Endothelial cell of umbilical vein (primary cell): ENCODE measurements around the gene GOLGA8J. TPM values are rescaled to one million over a fixed set of nuclear protein-coding genes. Genes with fewer than 3 reads are reported as not detected.

Experiments
- BruUV-seq: library from RNA; stranded (reverse); fragments of 400-500 nt; replicated peaks from 2 replicates; lab custom pipeline; 2021; lab: Mats Ljungman, UMichigan
- CTCF ChIA-PET: fragments of 300-600, 350-600 bp; sonication (Branson Sonifier 250); formaldehyde crosslinking; loops from one replicate; lab custom pipeline; 2021; ENCODE audit warnings: antibody characterized with exemption, inconsistent platforms; lab: Charles Lee
- POLR2A ChIA-PET: fragments of 300-600, 350-600 bp; sonication (Branson Sonifier 250); formaldehyde crosslinking; loops from one replicate; lab custom pipeline; 2021; ENCODE audit warnings: antibody characterized with exemption, inconsistent platforms; lab: Charles Lee
- DNase-seq: peaks from one replicate; pipeline ENCODE4 v3.0.0-alpha.2; 2011; ENCODE audit warnings: low read depth, low spot score
- FAIRE-seq: peaks from 2 replicates; lab custom pipeline; 2011; peaks lifted over from hg19 to GRCh38; lab: Jason Lieb, UNC
- H2AFZ ChIP-seq: 2 replicates; pipeline ENCODE4 v1.6.0; 2012; ENCODE audit warnings: low read depth, low read length, control low read depth, inconsistent platforms
- H3K27ac ChIP-seq: 2 replicates; pipeline ENCODE4 v1.5.1; 2011; ENCODE audit warnings: low read depth, mild to moderate bottlenecking, control low read depth, low read length, moderate library complexity; ENCODE audit not compliant: insufficient read depth
- H3K27me3 ChIP-seq, 2 experiments: 2 replicates each; pipeline versions ENCODE4 v1.6.0 to v1.6.1; 2011; ENCODE audit warnings: low read length in 2 of 2, mixed read lengths in 1 of 2; ENCODE audit not compliant: control insufficient read depth in 2 of 2, insufficient read depth in 2 of 2
- H3K36me3 ChIP-seq, 2 experiments: 2 replicates in 1 of 2; 3 replicates in 1 of 2; pipeline ENCODE4 v1.5.1; 2011; ENCODE audit warnings: low read length in 2 of 2, mild to moderate bottlenecking in 1 of 2, moderate library complexity in 1 of 2; ENCODE audit not compliant: control insufficient read depth in 2 of 2, insufficient read depth in 2 of 2; ENCODE audit errors: extremely low read depth in 1 of 2
- H3K4me1 ChIP-seq: 3 replicates; pipeline ENCODE4 v1.5.1; 2011; ENCODE audit warnings: mild to moderate bottlenecking, low read length; ENCODE audit not compliant: control insufficient read depth, insufficient read depth; ENCODE audit errors: extremely low read depth
- H3K4me2 ChIP-seq: 2 replicates; pipeline ENCODE4 v1.6.1; 2011; ENCODE audit warnings: low read length, control low read depth, mixed read lengths; ENCODE audit not compliant: insufficient read depth
- H3K4me3 ChIP-seq, 3 experiments: fragments of 200-600 bp in 1 of 3; sonication (generic), shearing (Covaris generic) in 1 of 3; replicated peaks in 1 of 3; 2 replicates each; pipeline ENCODE4 v1.5.1; 2011 to 2016; ENCODE audit warnings: control low read depth in 3 of 3, low read length in 3 of 3, mild to moderate bottlenecking in 2 of 3, inconsistent platforms in 1 of 3, low read depth in 1 of 3, moderate library complexity in 1 of 3; ENCODE audit not compliant: insufficient read depth in 1 of 3
- H3K79me2 ChIP-seq: 2 replicates; pipeline ENCODE4 v1.6.0; 2012; ENCODE audit warnings: low read length, inconsistent platforms; ENCODE audit not compliant: control insufficient read depth, insufficient read depth
- H3K9ac ChIP-seq: replicated peaks from 2 replicates; pipeline ENCODE3; 2011; ENCODE audit warnings: low read length, control low read depth; ENCODE audit not compliant: insufficient read depth; ENCODE audit errors: extremely low read depth
- H3K9me1 ChIP-seq: replicated peaks from 3 replicates; pipeline ENCODE4 v1.6.0; 2011; ENCODE audit warnings: mild to moderate bottlenecking, low read length; ENCODE audit not compliant: control insufficient read depth, insufficient read depth; ENCODE audit errors: extremely low read depth
- H3K9me3 ChIP-seq: replicated peaks from 2 replicates; pipeline ENCODE4 v1.5.1; 2012; ENCODE audit warnings: low read length, inconsistent platforms; ENCODE audit not compliant: control insufficient read depth, insufficient read depth
- H4K20me1 ChIP-seq: replicated peaks from 2 replicates; pipeline ENCODE3; 2011; ENCODE audit warnings: mild to moderate bottlenecking, low read length; ENCODE audit not compliant: control insufficient read depth, insufficient read depth; ENCODE audit errors: extremely low read depth
- EZH2 ChIP-seq: IDR thresholded peaks from 2 replicates; pipeline ENCODE4 v1.6.1; 2012; ENCODE audit warnings: borderline replicate concordance, low read depth, mild to moderate bottlenecking, moderate library complexity, low read length, inconsistent platforms; ENCODE audit not compliant: severe bottlenecking
- FOS ChIP-seq: IDR thresholded peaks from 2 replicates; pipeline ENCODE4 v1.6.1; 2011; ENCODE audit warnings: mild to moderate bottlenecking, low read length, moderate library complexity, borderline replicate concordance; ENCODE audit not compliant: insufficient read depth
- GATA2 ChIP-seq: IDR thresholded peaks from 2 replicates; pipeline ENCODE4 v1.7.0; 2011; ENCODE audit warnings: low read depth, mild to moderate bottlenecking, moderate library complexity, mixed read lengths, low read length; ENCODE audit not compliant: insufficient read length, insufficient read depth
- JUN ChIP-seq: IDR thresholded peaks from 2 replicates; pipeline ENCODE4 v1.6.1; 2011; ENCODE audit warnings: borderline replicate concordance, low read depth; ENCODE audit not compliant: insufficient read length, insufficient read depth
- MYC ChIP-seq: IDR thresholded peaks from one replicate; pipeline ENCODE4 v1.6.1; 2011; ENCODE audit warnings: mild to moderate bottlenecking, low read depth, low read length
- POLR2A ChIP-seq: IDR thresholded peaks from 2 replicates; pipeline ENCODE4 v1.6.1; 2012; ENCODE audit warnings: low read depth, mild to moderate bottlenecking, control low read depth, low read length
- POLR2AphosphoS5 ChIP-seq: IDR thresholded peaks from 2 replicates; pipeline ENCODE4 v1.6.1; 2012; ENCODE audit warnings: low read depth, mild to moderate bottlenecking, control low read depth, low read length, moderate library complexity; ENCODE audit not compliant: insufficient read depth
- dilution Hi-C: fragments of 300-500 bp; cut with MboI; formaldehyde crosslinking; loops from one replicate; pipeline ENCODE4 v1.15.0; 2019; ENCODE audit warnings: low sequenced_read_pairs; ENCODE audit not compliant: extremely low pct_ligation_motif_present
- intact Hi-C: fragments of 100-400 bp; cut with micrococcal nuclease; formaldehyde crosslinking; loops from one replicate; pipeline ENCODE4 v1.10.0; 2022
- polyA plus RNA-seq, 4 experiments: library from polyadenylated mRNA; depleted of rRNA in 3 of 4; stranded (reverse) in 3 of 4; unstranded in 1 of 4; fragments of >200 nt; gene quantifications; 2 replicates each; pipeline versions ENCODE4 v1.2.1 to v1.2.3, GENCODE V29; 2011 to 2012; ENCODE audit warnings: missing spikeins in 1 of 4
- total RNA-seq: library from RNA; stranded (reverse); gene quantifications from 2 replicates; pipeline ENCODE4 v1.2.3, GENCODE V29; 2021
- TF ChIP-seq, protein P1 (sequence below): IDR thresholded peaks from 2 replicates; pipeline ENCODE4 v1.6.1; 2011; ENCODE audit not compliant: insufficient read depth, insufficient read length
- TF ChIP-seq, protein P2 (sequence below), 2 donors: IDR thresholded peaks; 1 replicate in 1 of 2; 2 replicates in 1 of 2; pipeline ENCODE4 v1.5.1; 2011; ENCODE audit warnings: low read length in 2 of 2, mild to moderate bottlenecking in 2 of 2, moderate library complexity in 2 of 2, control low read depth in 1 of 2, inconsistent platforms in 1 of 2, low read depth in 1 of 2; ENCODE audit not compliant: insufficient read depth in 1 of 2; ENCODE audit errors: extremely low read depth in 1 of 2

GOLGA8J gene
- total and polyA plus RNA-seq, 2 donors (not counting 3 experiments of a cell fraction or from before 2014, with no cell fraction given) = not detected

DNA sequence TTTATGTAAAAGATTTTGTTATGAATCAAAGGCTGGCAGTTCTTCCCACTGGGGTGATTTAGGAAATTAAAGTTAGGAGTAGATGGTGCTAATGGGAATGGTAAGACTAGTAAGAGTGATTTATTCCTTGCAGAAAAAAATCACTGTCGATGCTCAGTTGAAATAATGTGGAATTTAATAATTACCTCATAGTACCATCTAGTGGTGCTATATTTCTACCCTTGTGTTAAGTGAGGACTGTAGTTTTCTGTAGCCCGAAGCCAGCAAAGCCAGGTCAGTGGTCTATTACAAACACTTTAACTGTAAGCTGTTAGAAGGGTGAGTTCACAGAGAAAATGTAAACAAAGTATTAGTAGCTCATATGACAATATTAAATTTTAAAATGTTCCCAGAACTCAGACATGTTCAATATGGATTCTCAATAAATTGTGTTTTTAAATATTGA, 39.5 kb upstream of the GOLGA8J start:
- H3K36me3 ChIP-seq = no peaks in the 10 kb centered on the region
- H3K79me2 ChIP-seq = no peaks in the 10 kb centered on the region
- H3K9ac ChIP-seq = no peak overlapping the region
- DNase-seq (peak; percentile 35), FAIRE-seq (peak; percentile 42)
- ChIA-PET POLR2A (no interaction called here), CTCF (interaction anchor here (0.6 to 2.1 kb wide), 8 partner anchors 26 to 377 kb away, joined by 3 to 20 read pairs (median 6); no protein-coding TSS in a partner anchor)
- BruUV-seq = no TSS peak
- H3K4me1 ChIP-seq = no peaks in the 10 kb centered on the region
- no peaks in the 10 kb centered on the region for H4K20me1 ChIP-seq
- no peak overlapping the region for H3K27ac ChIP-seq
- intact Hi-C loops (loop anchor here (10.0 kb wide), 1 partner anchor 58 kb away; no protein-coding TSS in a partner anchor), dilution Hi-C loops (no loop called here)
- H3K27me3 ChIP-seq = no peaks in the 10 kb centered on the region
- TF ChIP-seq POLR2AphosphoS5 = no peak
- TF ChIP-seq EZH2 = no peak
- TF ChIP-seq, protein P1, sequence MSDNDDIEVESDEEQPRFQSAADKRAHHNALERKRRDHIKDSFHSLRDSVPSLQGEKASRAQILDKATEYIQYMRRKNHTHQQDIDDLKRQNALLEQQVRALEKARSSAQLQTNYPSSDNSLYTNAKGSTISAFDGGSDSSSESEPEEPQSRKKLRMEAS = no peak
- no peak for TF ChIP-seq GATA2
- TF ChIP-seq, protein P2, sequence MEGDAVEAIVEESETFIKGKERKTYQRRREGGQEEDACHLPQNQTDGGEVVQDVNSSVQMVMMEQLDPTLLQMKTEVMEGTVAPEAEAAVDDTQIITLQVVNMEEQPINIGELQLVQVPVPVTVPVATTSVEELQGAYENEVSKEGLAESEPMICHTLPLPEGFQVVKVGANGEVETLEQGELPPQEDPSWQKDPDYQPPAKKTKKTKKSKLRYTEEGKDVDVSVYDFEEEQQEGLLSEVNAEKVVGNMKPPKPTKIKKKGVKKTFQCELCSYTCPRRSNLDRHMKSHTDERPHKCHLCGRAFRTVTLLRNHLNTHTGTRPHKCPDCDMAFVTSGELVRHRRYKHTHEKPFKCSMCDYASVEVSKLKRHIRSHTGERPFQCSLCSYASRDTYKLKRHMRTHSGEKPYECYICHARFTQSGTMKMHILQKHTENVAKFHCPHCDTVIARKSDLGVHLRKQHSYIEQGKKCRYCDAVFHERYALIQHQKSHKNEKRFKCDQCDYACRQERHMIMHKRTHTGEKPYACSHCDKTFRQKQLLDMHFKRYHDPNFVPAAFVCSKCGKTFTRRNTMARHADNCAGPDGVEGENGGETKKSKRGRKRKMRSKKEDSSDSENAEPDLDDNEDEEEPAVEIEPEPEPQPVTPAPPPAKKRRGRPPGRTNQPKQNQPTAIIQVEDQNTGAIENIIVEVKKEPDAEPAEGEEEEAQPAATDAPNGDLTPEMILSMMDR (IDR thresholded peaks at IDR 0.05; ENCODE audit: extremely low read depth in 1 of 2, insufficient read depth in 1 of 2, low read depth in 1 of 2, low read length in 2 of 2) = no peak
- no peak for TF ChIP-seq MYC
- no peak for TF ChIP-seq POLR2A
- TF ChIP-seq JUN = no peak
- TF ChIP-seq FOS = no peak
- no peaks in the 10 kb centered on the region for H3K9me1 ChIP-seq
- H3K4me3 ChIP-seq = no peak overlapping the region
- no peak overlapping the region for H2AFZ ChIP-seq
- H3K4me2 ChIP-seq = no peak overlapping the region
- no peaks in the 10 kb centered on the region for H3K9me3 ChIP-seq
